HG02840 (cell line): ENCODE data around the gene VPS25.
"Not testable (repeated sequence)": the region's sequence is repeated elsewhere in the genome, so short reads cannot be mapped to it uniquely, and the experiment has no call there.

Source experiments
- ATAC-seq: cut with Tn5 transposase; IDR thresholded peaks from one replicate; pipeline ENCODE4 v1.9.1; 2021; ENCODE audit warnings: mild to moderate bottlenecking, moderate library complexity, moderate number of reproducible peaks; ENCODE audit not compliant: unreplicated experiment, low FRiP score

VPS25 gene

DNA sequence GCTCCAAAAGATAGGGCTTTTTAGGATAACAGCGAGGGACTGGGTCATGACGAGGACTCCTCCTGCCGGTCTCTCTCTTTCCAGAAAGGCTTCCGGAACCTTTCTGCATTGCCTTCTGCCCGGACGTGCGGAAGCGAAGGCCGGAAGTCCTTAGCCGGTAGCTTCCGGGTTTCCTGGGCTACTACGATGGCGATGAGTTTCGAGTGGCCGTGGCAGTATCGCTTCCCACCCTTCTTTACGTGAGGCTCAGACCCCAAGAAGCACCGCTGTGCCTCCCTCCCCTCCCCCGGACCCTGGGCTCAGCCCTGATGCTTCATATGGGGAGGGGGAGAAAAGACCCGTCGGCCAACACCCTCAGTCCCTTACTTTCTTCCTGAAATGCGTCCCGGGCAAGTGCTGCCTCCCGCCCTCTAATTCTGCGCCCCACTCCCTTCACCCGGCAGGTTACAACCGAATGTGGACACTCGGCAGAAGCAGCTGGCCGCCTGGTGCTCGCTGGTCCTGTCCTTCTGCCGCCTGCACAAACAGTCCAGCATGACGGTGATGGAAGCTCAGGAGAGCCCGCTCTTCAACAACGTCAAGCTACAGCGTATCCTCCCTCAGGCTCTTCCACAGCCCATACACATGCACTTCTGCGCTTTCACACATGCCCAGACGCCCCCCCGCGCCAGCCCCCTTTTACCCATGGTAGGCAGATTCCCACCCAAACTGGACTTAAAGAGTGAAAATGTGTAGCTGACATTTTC lies at the start of gene VPS25:
Gene VPS25 (plus strand): TSS at position 160 of the 746 bp plus-strand sequence. CDS start 27 bp downstream, at position 187.
- peak; percentile 67 for ATAC-seq

GRCh38 chr17:42723636-42724035 lies 49.6 kb upstream of the VPS25 start:
- no peak for ATAC-seq

DNA sequence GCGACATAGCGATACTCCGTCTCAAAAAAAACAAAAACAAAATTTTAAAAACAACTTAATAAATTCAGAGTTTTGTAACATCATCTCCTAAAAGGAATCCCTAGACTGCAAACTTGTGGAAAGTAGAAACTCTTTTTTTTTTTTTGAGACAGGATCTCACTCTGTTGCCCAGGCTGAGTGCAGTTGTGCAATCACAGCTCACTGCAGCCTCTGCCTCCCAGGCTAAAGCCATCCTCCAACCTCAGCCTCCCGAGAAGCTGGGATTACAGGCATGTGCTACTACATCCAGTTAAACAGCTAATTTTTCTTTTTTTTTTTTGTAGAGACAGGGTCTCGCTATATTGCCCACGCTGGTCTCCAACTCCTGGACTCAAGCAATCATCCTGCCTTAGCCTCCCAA lies 48.1 kb upstream of the VPS25 start:
- no peak for ATAC-seq

DNA sequence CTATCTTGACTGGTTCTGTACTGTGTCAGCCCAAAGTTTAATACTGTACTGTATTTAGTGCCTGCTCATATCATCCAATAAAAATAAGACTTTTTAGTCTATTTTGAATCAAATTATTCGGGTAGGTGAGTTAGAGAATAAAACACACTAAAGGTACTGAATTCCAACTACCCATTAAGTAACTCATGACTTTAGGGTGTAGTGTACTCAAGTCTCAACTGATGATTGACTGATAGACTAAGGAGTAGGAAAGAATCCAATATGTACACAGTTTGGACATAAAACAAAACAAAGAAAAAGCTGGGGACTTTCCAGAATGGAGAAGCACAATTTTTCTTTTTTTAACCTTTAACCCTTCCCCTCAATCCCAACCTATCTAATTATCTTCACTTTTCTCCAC lies 32.5 kb upstream of the VPS25 start:
- no peak for ATAC-seq

DNA sequence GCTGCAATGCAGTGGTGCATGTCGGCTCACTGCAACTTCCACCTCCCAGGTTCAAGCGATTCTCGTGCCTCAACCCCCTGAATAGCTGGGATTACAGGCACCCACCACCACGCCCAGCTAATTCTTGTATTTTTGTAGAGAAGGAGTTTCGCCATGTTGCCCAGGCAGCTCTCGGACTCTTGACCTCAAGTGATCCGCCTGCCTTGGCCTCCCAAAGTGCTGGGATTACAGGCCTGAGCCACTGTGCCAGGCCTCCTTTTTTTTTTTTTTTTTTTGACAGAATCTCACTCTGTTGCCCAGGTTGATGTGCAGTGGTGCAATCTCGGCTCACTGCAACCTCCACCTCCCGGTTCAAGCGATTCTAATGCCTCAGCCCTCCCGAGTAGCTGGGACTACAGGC lies 30.3 kb upstream of the VPS25 start:
- ATAC-seq: not testable (repeated sequence)

- ATAC-seq: no peak
These were observed 29.5 kb upstream of the VPS25 start for GRCh38 chr17:42743595-42744282.

DNA sequence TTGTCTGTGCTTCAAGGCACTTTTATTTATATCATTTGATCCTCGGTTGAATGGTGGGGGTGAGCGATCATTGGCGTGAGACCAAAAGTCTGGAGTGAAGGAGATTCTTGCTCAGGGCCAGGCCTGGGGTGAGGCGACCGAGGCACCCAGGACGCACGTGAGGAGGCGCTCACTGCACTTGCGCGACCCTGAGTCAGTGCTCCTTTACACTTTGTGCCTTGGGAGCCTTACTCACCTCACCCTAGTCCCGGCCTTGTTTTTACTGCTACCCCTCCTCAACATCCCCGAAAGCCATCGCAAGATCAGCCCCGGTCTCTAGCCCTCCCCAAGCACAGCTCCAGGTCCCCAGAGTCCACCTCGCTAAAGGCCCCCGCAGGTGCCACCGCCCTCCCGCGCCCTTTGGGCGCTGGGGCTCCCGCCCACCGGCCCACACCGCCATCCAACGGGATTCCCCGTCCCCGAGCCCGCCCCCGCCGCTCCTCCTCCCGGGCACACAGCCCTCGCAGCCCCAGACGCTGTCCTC lies 28.9 kb upstream of the VPS25 start:
- ATAC-seq: peak; percentile 35

DNA sequence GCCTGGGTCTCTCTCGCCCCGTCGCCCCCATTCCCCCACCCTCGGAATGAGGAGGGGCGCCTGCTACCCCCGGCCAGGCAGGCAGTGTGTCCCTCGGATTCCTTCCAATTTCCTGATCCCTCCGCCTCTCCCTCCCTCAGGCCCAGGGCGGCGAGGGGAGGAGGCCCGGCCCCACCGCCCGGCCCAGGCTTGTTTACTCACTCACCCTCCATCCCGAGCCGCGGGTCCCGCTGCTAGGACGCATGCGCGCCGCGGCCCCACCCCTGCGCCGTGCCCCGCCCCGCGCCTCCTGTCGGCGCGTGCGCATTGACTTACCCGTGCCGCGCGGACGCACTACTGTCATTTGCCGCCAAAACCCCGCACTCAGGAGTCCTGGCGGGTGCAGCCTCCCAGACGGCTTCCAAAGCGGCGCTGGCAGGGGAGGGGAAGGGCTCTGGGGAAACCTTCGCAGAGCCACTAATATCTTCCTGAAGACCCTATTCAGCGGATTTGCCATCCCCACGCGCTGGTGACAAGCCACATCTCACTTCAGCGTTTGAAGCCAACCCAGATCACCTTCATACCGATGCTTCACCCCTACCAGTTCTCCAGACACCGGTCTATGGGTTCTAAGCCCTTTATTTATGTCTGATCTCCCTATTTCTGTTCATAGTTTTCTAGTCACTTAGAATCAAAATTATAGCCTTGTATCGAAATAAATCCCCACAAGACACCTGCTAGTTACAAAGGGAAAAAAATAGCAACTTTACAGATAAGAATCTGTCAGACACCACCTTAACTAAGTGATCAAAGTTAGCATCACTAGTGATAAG lies 28.2 kb upstream of the VPS25 start, which contains the start of gene EZH1:
Gene EZH1 (minus strand): TSS at position 235 of the 812 bp plus-strand sequence. CDS start 16,099 bp downstream, outside the sequence.
- ATAC-seq: peak; percentile 81

- ATAC-seq: no peak
These were observed 24.9 kb upstream of the VPS25 start for GRCh38 chr17:42748202-42748907.

GRCh38 chr17:42748908-42749798 lies 24.1 kb upstream of the VPS25 start:
- ATAC-seq: no peak

- ATAC-seq: no peak
These were observed 22.4 kb upstream of the VPS25 start for GRCh38 chr17:42750739-42751344.

- no peak for ATAC-seq
These were observed 21.6 kb upstream of the VPS25 start for GRCh38 chr17:42751628-42752027.

DNA sequence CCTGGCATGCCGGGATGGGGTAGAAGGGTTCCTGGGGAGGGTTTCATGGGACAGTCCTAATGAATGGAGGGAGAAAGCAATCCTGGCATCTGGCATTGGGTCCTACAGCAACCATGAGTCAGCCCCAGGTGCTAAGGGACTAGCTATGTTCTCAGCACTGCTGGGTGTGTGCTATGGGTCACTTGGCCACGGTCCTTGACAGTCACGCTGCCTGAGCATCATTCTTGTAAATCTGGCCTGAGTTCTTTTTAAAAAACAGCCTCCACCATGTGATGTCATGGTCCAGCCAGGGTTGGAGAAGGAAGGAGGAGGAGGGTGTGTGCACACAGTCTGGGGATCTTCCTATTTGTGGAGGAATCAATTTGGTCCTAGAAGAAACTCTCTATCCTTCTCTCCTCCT lies 18.5 kb upstream of the VPS25 start:
- no peak for ATAC-seq

- ATAC-seq: no peak
These were observed 13.1 kb upstream of the VPS25 start for GRCh38 chr17:42759982-42760651.

GRCh38 chr17:42760652-42761581 lies 12.3 kb upstream of the VPS25 start, which contains the start of gene RAMP2:
Gene RAMP2 (plus strand): TSS chr17:42761227. CDS start chr17:42761262, 35 bp downstream.
- no peak for ATAC-seq

DNA sequence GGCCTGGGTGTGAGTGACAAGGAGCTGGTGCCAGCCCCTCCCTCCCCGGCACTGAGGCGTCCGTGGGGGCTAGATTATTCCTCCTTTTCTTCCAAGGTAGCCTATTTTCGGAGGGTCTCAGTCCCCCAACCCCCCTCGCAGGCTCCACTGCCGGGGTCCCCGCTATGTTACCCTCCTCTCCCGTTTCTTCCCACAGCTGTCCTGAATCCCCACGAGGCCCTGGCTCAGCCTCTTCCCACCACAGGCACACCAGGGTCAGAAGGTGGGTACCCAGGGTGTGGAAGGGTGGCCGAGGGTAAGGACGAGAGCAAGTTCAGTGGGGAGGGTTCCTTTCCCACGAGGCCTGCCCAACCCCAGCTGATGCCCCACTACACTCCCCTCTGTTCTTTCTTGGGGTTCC lies 11.6 kb upstream of the VPS25 start:
- no peak for ATAC-seq

GRCh38 chr17:42766124-42766523 lies 7.1 kb upstream of the VPS25 start:
- ATAC-seq: no peak
